PC-9 (cell line): ENCODE measurements around the gene CHIT1. TPM values are rescaled to one million over a fixed set of nuclear protein-coding genes. Genes with fewer than 3 reads are reported as not detected.
"Not testable (repeated sequence)": the region's sequence is repeated elsewhere in the genome, so short reads cannot be mapped to it uniquely, and the experiment has no call there.

ENCODE experiments used
- BruUV-seq: library from RNA; stranded (reverse); fragments of 400-500 nt; replicated peaks from 2 replicates; lab custom pipeline; 2021; lab: Mats Ljungman, UMichigan
- CTCF ChIA-PET: fragments of 300-600 bp; sonication (Branson Sonifier 250); formaldehyde crosslinking; loops from one replicate; lab custom pipeline; 2022; ENCODE audit warnings: antibody characterized with exemption; lab: Charles Lee
- POLR2A ChIA-PET: fragments of 300-600 bp; sonication (Branson Sonifier 250); formaldehyde crosslinking; loops from one replicate; lab custom pipeline; 2022; ENCODE audit warnings: antibody characterized with exemption; ENCODE audit not compliant: unreplicated experiment; lab: Charles Lee
- DNase-seq, 2 experiments: peaks; one replicate each; pipeline versions ENCODE4 v3.0.0 to v3.0.0-alpha.2; 2015 to 2022; ENCODE audit warnings: mixed read lengths in 1 of 2
- H2AFZ ChIP-seq: fragments of 200-600 bp; sonication (generic); 2 replicates; pipeline ENCODE4 v1.8.1; 2017; ENCODE audit warnings: antibody characterized with exemption
- H3F3A ChIP-seq: fragments of 200-600 bp; sonication (generic); 2 replicates; pipeline ENCODE4 v1.8.1; 2017; ENCODE audit warnings: antibody characterized with exemption, mild to moderate bottlenecking, low read depth; ENCODE audit not compliant: insufficient read depth
- H3K27ac ChIP-seq: fragments of 200-600 bp; sonication (generic); 2 replicates; pipeline ENCODE4 v1.6.1; 2016; ENCODE audit warnings: mixed run types
- H3K27me3 ChIP-seq: fragments of 200-600 bp; sonication (generic); 2 replicates; pipeline ENCODE4 v1.6.1; 2016; ENCODE audit warnings: low read depth, mixed run types; ENCODE audit not compliant: insufficient read depth
- H3K36me3 ChIP-seq: fragments of 200-600 bp; sonication (generic); 2 replicates; pipeline ENCODE4 v1.6.1; 2016; ENCODE audit warnings: low read depth, mixed run types
- H3K4me1 ChIP-seq: fragments of 200-600 bp; sonication (generic); replicated peaks from 2 replicates; pipeline ENCODE4 v1.6.1; 2016; ENCODE audit warnings: mixed run types; ENCODE audit not compliant: insufficient read depth
- H3K4me2 ChIP-seq: fragments of 200-600 bp; sonication (generic); 2 replicates; pipeline ENCODE4 v1.6.1; 2017; ENCODE audit warnings: mixed run types
- H3K4me3 ChIP-seq: fragments of 200-600 bp; sonication (generic); 2 replicates; pipeline ENCODE4 v1.6.1; 2016; ENCODE audit warnings: mixed run types
- H3K79me2 ChIP-seq: fragments of 200-600 bp; sonication (generic); 2 replicates; pipeline ENCODE4 v1.6.1; 2017; ENCODE audit warnings: low read depth, mixed run types
- H3K9me2 ChIP-seq: fragments of 200-600 bp; sonication (generic); 2 replicates; pipeline ENCODE4 v1.8.1; 2017; ENCODE audit warnings: mild to moderate bottlenecking; ENCODE audit not compliant: insufficient read depth
- H3K9me3 ChIP-seq: fragments of 200-600 bp; sonication (generic); 2 replicates; pipeline ENCODE4 v1.8.1; 2016; ENCODE audit warnings: low read depth; ENCODE audit not compliant: insufficient read depth
- H4K20me1 ChIP-seq: fragments of 200-600 bp; sonication (generic); 2 replicates; pipeline ENCODE4 v1.8.1; 2017; ENCODE audit not compliant: insufficient read depth
- CTCF ChIP-seq: fragments of 200-600 bp; sonication (generic); conservative IDR thresholded peaks from 2 replicates; pipeline ENCODE4 v1.6.1; 2017; ENCODE audit warnings: mixed run types, antibody characterized with exemption, mild to moderate bottlenecking, moderate library complexity
- EZH2 ChIP-seq: fragments of 200-600 bp; sonication (generic); IDR thresholded peaks from 2 replicates; pipeline ENCODE4 v1.8.0; 2017; ENCODE audit warnings: antibody characterized with exemption, low read depth
- intact Hi-C: fragments of 100-400 bp; cut with micrococcal nuclease; formaldehyde crosslinking; loops from one replicate; pipeline ENCODE4 v1.10.0; 2022; ENCODE audit not compliant: unreplicated experiment
- total RNA-seq: library from RNA; stranded (reverse); gene quantifications from 2 replicates; pipeline ENCODE4 v1.2.3, GENCODE V29; 2021

CHIT1 gene
- total RNA-seq, 1 experiment from 2014 or later, result not detected

GRCh38 chr1:203244776-203245175 is 15.3 kb upstream of the CHIT1 start:
- no peaks in the 10 kb centered on the region for H3K9me2 ChIP-seq
- ChIA-PET POLR2A (no interaction called here), CTCF (no interaction called here)
- no peaks in the 10 kb centered on the region for H3K4me1 ChIP-seq
- H3K79me2 ChIP-seq, result no peaks in the 10 kb centered on the region
- no peak overlapping the region for H3K4me3 ChIP-seq
- no peak overlapping the region for H2AFZ ChIP-seq
- peaks cover 44% of the 10 kb centered on the region for H3K27me3 ChIP-seq
- no peaks in the 10 kb centered on the region for H3K9me3 ChIP-seq
- no peaks in the 10 kb centered on the region for H3K36me3 ChIP-seq
- no peaks in the 10 kb centered on the region for H4K20me1 ChIP-seq
- TF ChIP-seq CTCF (no peak), EZH2 (no peak)
- no TSS peak for BruUV-seq
- no peak for DNase-seq
- intact Hi-C loops, result no loop called here
- no peaks in the 10 kb centered on the region for H3F3A ChIP-seq
- H3K4me2 ChIP-seq, result no peak overlapping the region
- H3K27ac ChIP-seq, result no peak overlapping the region

GRCh38 chr1:203241708-203242107 is 12.2 kb upstream of the CHIT1 start:
- POLR2A ChIA-PET, intact Hi-C loops: not testable (repeated sequence)
- CTCF ChIA-PET, result interaction anchor here (0.6 kb wide), 1 partner anchor 193 kb away, joined by 6 read pairs; no protein-coding TSS in a partner anchor

GRCh38 chr1:203239526-203240305 is 10.2 kb upstream of the CHIT1 start:
- no TSS peak for BruUV-seq
- CTCF ChIA-PET, result no interaction called here

More at GRCh38 chr1:203241708-203242107, 12.2 kb upstream of the CHIT1 start:
- H4K20me1 ChIP-seq, BruUV-seq, H3K4me1 ChIP-seq, H3K4me2 ChIP-seq, H2AFZ ChIP-seq, H3K27ac ChIP-seq, H3K4me3 ChIP-seq, H3F3A ChIP-seq, H3K9me2 ChIP-seq, H3K79me2 ChIP-seq, H3K36me3 ChIP-seq, H3K9me3 ChIP-seq, DNase-seq: not testable (repeated sequence)
- H3K27me3 ChIP-seq, result peaks cover 50% of the 10 kb centered on the region

More at GRCh38 chr1:203239526-203240305, 10.2 kb upstream of the CHIT1 start:
- Histone ChIP-seq H3F3A (no peaks in the 10 kb centered on the region), H3K4me2 (no peak overlapping the region), H3K9me2 (no peaks in the 10 kb centered on the region), H3K27me3 (peaks cover 56% of the 10 kb centered on the region), H3K4me3 (no peak overlapping the region), H3K9me3 (peaks cover 11% of the 10 kb centered on the region; the same call in 1 of the 2 replicates), H2AFZ (no peak overlapping the region), H3K36me3 (no peaks in the 10 kb centered on the region), H3K4me1 (no peaks in the 10 kb centered on the region), H4K20me1 (no peaks in the 10 kb centered on the region), H3K79me2 (no peaks in the 10 kb centered on the region), H3K27ac (no peak overlapping the region)
- TF ChIP-seq EZH2 (no peak), CTCF (no peak)
- DNase-seq, result no peak
- POLR2A ChIA-PET, result interaction anchor here (0.6 kb wide), 1 partner anchor 350 kb away, joined by 3 read pairs; no protein-coding TSS in a partner anchor
- intact Hi-C loops, result no loop called here
